NT2/D1 (cell line): ENCODE data around the gene KRT80.
"Not testable (repeated sequence)": the region's sequence is repeated elsewhere in the genome, so short reads cannot be mapped to it uniquely, and the experiment has no call there.

Experiments used
- DNase-seq: peaks from one replicate; pipeline ENCODE4 v3.0.0-alpha.2; 2011; ENCODE audit warnings: low read depth, low spot score
- H3K27me3 ChIP-seq: 2 replicates; pipeline ENCODE4 v1.6.0; 2011; ENCODE audit warnings: mild to moderate bottlenecking; ENCODE audit not compliant: insufficient read length, insufficient read depth
- H3K36me3 ChIP-seq: 2 replicates; pipeline ENCODE4 v1.6.1; 2011; ENCODE audit warnings: mild to moderate bottlenecking, low read length, mixed read lengths; ENCODE audit not compliant: insufficient read depth, insufficient read length
- H3K4me1 ChIP-seq: 2 replicates; pipeline ENCODE4 v1.5.1; 2011; ENCODE audit not compliant: insufficient read depth, insufficient read length
- H3K4me3 ChIP-seq: 2 replicates; pipeline ENCODE4 v1.5.1; 2011; ENCODE audit warnings: low read depth; ENCODE audit not compliant: insufficient read length
- H3K9ac ChIP-seq: 2 replicates; pipeline ENCODE4 v1.6.0; 2011; ENCODE audit warnings: low read depth; ENCODE audit not compliant: insufficient read length
- H3K9me3 ChIP-seq: 2 replicates; pipeline ENCODE4 v1.5.1; 2011; ENCODE audit warnings: mild to moderate bottlenecking, low read length; ENCODE audit not compliant: insufficient read depth
- SUZ12 ChIP-seq: IDR thresholded peaks from 2 replicates; pipeline ENCODE4 v1.6.1; 2011; ENCODE audit not compliant: insufficient read length, insufficient read depth; ENCODE audit errors: extremely low read depth
- YY1 ChIP-seq: IDR thresholded peaks from 2 replicates; pipeline ENCODE4 v1.6.1; 2011; ENCODE audit not compliant: insufficient read length, insufficient read depth
- ZNF274 ChIP-seq: IDR thresholded peaks from 2 replicates; pipeline ENCODE4 v1.6.1; 2011; ENCODE audit warnings: mild to moderate bottlenecking, low read depth, low read length

The KRT80 gene

DNA sequence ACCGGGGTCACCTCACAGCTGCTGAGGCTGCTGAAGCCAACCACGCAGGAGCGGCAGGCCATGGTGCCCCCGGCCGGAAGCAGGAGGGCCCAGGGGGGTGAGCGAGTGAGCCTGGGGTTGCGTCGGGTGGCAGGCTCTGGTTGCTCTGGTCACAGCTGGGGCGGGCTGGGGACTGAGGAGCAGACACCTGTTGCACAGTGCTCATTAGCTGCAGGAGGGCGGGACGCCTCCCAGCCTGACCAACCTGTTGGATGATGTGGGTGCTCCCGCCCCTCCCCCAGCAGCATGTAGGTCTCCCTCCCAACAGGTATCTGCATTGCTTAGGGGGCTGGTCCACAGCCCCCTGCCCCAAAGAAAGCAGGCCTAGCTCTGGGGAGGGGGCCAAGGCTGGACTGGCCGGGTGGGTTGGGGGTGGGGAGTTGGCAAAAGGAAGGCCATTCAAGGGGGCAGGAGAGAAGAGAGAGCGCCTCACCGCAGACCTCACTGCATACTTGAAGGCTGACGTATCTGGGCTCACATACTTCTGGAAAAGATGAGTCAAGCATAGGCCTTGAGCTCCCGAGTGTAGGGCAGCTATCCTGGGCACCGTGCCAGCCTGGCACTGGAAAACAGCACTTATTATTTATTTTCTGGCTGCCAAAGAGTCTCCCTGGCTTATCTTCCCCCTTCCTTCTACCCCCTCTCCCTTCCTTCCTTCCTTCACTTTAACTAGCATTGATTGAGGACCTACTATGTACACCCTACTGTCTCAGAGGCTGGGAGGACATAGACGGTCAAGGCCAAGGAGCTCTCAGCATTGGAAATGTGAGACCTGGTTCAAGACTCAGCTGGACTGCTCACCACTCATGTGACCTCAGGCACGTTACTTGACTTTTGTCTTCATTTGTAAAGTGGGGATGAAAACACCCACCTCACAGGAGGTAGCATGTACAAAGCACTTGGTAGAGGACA lies at the start of gene KRT80:
TSS of gene KRT80 (minus strand) at position 174 of the 951 bp plus-strand sequence. CDS start at position 62, 112 bp downstream.
- Histone ChIP-seq H3K36me3 (no peaks in the 10 kb centered on the region), H3K4me1 (peaks cover 42% of the 10 kb centered on the region), H3K9ac (no peak within 1 kb of the TSS), H3K9me3 (no peaks in the 10 kb centered on the region), H3K4me3 (no peak within 1 kb of the TSS), H3K27me3 (no peaks in the 10 kb centered on the region)
- TF ChIP-seq YY1 (no peak), SUZ12 (no peak), ZNF274 (no peak)
- no peak for DNase-seq

DNA sequence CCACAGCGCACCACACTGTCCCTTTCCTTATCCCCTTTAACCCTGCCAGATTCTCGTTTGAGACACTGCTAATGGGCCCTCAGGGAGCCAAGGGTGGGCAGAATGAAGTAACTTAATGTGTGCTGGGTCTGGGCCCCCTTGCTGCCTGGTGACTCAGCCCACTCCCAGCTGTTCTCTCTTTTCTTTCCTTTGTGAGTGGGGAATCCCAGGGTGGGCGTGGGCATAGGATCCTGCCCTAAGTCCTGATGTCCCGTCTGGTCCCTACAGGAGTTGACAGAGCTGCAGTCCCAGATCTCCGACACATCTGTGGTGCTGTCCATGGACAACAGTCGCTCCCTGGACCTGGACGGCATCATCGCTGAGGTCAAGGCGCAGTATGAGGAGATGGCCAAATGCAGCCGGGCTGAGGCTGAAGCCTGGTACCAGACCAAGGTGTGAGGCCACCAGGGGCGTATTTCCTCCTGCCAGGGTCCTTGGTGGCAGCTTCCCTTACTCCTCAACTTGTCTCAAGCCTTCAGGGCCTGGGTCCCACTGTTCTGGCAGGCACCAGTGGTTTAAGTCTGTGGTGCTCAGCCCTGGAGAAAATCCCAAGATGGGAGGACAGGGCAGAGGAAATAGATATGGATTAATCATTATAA lies 49.5 kb upstream of the KRT80 start:
- no peaks in the 10 kb centered on the region for H3K27me3 ChIP-seq
- peaks cover 34% of the 10 kb centered on the region for H3K4me1 ChIP-seq
- no peak for DNase-seq
- TF ChIP-seq YY1 (no peak), SUZ12 (no peak), ZNF274 (no peak)
- H3K36me3 ChIP-seq: peaks cover 56% of the 10 kb centered on the region
- H3K4me3 ChIP-seq: no peak overlapping the region
- H3K9ac ChIP-seq: no peak overlapping the region
- H3K9me3 ChIP-seq: no peaks in the 10 kb centered on the region

DNA sequence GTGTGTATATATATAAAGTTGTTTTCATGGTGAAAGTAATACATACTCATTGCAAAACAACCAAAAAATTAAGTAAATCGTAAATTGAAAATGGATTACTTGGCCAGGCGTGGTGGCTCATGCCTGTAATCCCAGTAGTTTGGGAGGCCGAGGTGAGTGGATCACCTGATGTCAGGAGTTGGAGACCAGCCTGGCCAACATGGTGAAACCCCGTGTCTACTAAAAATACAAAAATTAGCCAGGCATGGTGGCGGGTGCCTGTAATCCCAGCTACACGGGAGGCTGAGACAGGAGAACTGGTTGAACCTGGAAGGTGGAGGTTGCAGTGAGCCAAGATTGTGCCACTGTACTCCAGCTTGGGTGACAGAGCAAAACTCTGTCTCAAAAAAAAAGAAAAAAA lies 48.4 kb upstream of the KRT80 start:
- not testable (repeated sequence) for DNase-seq, H3K4me3 ChIP-seq, H3K9me3 ChIP-seq, H3K9ac ChIP-seq, H3K27me3 ChIP-seq
- Histone ChIP-seq H3K4me1 (peaks cover 34% of the 10 kb centered on the region), H3K36me3 (peaks cover 60% of the 10 kb centered on the region)

DNA sequence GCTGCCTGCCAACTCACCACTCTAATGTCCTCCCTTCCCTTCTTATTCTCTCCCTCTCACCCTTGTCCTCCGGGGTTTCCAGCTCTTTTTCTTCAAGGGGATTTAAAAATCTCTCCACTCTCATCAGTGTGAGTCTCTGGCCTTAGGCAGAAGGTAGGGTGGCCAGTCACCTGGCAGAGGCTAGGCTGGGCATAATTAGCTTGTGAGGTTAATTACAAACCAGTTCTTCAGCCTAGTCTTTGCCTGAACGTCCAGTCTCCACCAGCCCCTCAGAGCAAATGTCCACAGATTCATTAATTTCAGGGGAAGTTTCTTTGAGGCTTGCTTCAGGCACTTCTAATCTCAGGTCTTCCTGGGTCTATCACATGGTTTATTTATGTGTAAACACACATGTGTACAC lies 48.0 kb upstream of the KRT80 start:
- Histone ChIP-seq H3K4me3 (no peak overlapping the region), H3K4me1 (peaks cover 36% of the 10 kb centered on the region), H3K27me3 (no peaks in the 10 kb centered on the region), H3K36me3 (peaks cover 63% of the 10 kb centered on the region), H3K9ac (no peak overlapping the region), H3K9me3 (no peaks in the 10 kb centered on the region)
- no peak for DNase-seq
- no peak for TF ChIP-seq ZNF274
- no peak for TF ChIP-seq YY1
- no peak for TF ChIP-seq SUZ12

DNA sequence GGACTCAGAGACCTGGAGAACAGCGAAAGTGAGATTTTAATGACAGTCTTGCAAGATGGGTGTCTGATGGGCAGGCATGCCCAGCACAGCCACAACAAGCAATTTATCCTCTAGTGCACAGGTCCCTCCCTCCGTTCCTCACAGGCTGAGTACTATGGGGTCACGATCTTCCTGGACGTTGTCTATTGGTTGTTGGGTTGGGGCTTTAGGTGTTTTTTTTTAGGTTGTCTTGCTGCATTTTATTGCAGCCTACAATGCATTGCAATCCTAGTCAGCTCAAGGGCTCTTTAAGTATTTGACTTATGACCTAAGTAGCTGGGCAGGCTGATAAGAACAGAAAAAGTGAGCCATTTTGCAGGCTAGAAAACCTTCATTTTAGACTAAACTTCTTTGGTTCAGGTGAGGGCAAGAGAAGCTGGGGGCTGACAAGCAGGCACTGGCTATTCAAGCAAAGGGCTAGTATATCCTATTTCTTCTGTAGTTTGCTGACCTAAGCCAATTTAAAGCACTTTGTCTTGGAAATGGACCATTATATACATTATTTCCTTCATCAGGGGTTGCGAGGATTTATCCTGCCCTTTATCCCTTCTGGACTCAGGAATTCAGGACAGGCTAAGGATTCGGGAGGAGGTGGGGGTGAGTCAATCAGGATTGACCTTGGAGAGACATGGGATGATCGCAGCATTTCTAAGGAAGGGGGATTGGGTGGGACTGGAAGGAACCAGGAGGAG lies 47.3 kb upstream of the KRT80 start:
- Histone ChIP-seq H3K36me3 (peaks cover 60% of the 10 kb centered on the region), H3K4me1 (peaks cover 38% of the 10 kb centered on the region), H3K9ac (no peak overlapping the region), H3K27me3 (no peaks in the 10 kb centered on the region), H3K4me3 (no peak overlapping the region), H3K9me3 (no peaks in the 10 kb centered on the region)
- no peak for DNase-seq
- no peak for TF ChIP-seq SUZ12
- no peak for TF ChIP-seq YY1
- TF ChIP-seq ZNF274: no peak

DNA sequence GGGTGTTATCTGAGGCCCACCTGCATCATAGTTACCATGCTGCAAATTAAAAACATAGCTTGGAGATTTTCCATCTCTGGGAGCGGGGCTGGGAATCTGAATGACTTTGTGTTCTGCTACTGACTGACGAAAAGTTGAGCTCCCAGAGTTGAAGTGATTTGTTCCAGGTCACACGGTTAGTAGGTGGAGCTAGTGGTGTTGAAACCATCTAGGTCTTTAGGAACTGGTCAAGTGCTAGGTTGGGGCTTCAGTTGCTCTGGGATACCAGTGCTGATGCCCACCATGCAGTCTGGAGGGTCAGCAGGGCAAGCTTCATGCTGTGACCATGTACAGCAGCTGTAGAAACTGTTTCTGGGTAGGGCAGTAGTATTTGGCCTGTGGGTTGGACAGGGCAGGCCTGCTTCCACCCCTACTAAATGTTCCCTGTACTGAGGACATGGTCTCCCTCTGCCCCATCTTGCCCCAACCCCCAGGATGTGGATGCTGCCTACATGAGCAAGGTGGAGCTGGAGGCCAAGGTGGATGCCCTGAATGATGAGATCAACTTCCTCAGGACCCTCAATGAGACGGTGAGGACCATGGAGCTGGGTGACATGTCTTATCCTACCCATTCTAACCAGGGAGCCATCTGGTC lies 46.5 kb upstream of the KRT80 start:
- no peak for TF ChIP-seq SUZ12
- TF ChIP-seq YY1: no peak
- no peak for TF ChIP-seq ZNF274
- Histone ChIP-seq H3K9me3 (no peaks in the 10 kb centered on the region), H3K4me3 (no peak overlapping the region), H3K9ac (no peak overlapping the region), H3K36me3 (peaks cover 58% of the 10 kb centered on the region), H3K27me3 (peaks cover 2% of the 10 kb centered on the region), H3K4me1 (peaks cover 32% of the 10 kb centered on the region)
- DNase-seq: no peak
